Activated CD8-positive, alpha-beta memory T cell treated with anti-CD3 and anti-CD28 coated beads, Interleukin-2, amount 10 ng/mL, durations not matched to agents 7 days and 5 days (primary cell): ENCODE data around the gene CEBPB. TPM values are rescaled to one million over a fixed set of nuclear protein-coding genes. Genes with fewer than 3 reads are reported as not detected.

ENCODE experiments used
- ATAC-seq: fragments of 150-1000 bp; cut with Tn5 transposase; one replicate; pipeline ENCODE4 v1.10.0; 2021; ENCODE audit warnings: moderate library complexity
- CTCF ChIA-PET: fragments of 350-600 bp; sonication (Branson Sonifier 250); formaldehyde crosslinking; loops from one replicate; lab custom pipeline; 2021; ENCODE audit warnings: antibody characterized with exemption; lab: Charles Lee
- DNase-seq: peaks from one replicate; pipeline ENCODE4 v3.0.0-alpha.2; 2020
- H3K27ac Mint-ChIP-seq: one replicate; pipeline ENCODE4 v1.8.0; 2021; ENCODE audit warnings: mild to moderate bottlenecking, mixed read lengths
- H3K27me3 Mint-ChIP-seq: one replicate; pipeline ENCODE4 v1.8.0; 2021; ENCODE audit warnings: mixed read lengths
- H3K36me3 Mint-ChIP-seq: one replicate; pipeline ENCODE4 v1.8.0; 2021; ENCODE audit warnings: mild to moderate bottlenecking, mixed read lengths
- H3K4me1 Mint-ChIP-seq: one replicate; pipeline ENCODE4 v1.8.0; 2021; ENCODE audit warnings: mixed read lengths
- H3K4me3 Mint-ChIP-seq: one replicate; pipeline ENCODE4 v1.8.0; 2021; ENCODE audit warnings: mild to moderate bottlenecking, moderate library complexity, mixed read lengths
- H3K9me3 Mint-ChIP-seq: one replicate; pipeline ENCODE4 v1.8.0; 2022; ENCODE audit warnings: low read depth, mixed read lengths
- total RNA-seq, 2 experiments: library from RNA; stranded (reverse); gene quantifications; one replicate each; pipeline ENCODE4 v1.2.3, GENCODE V29; 2021

Gene CEBPB
- total RNA-seq, 2 experiments from 2014 or later, result 32.6 to 34.6 TPM

- H3K9me3 Mint-ChIP-seq, result peaks cover 2% of the 10 kb centered on the region
- H3K27ac Mint-ChIP-seq, result no peak overlapping the region
- H3K4me3 Mint-ChIP-seq, result no peak overlapping the region
- ATAC-seq (no peak), DNase-seq (no peak)
- H3K4me1 Mint-ChIP-seq, result peaks cover 9% of the 10 kb centered on the region
- CTCF ChIA-PET, result no interaction called here
- H3K27me3 Mint-ChIP-seq, result no peaks in the 10 kb centered on the region
- no peaks in the 10 kb centered on the region for H3K36me3 Mint-ChIP-seq
These were observed 31.8 kb downstream of the CEBPB start for GRCh38 chr20:50222309-50223038.

GRCh38 chr20:50223039-50224005 is 32.7 kb downstream of the CEBPB start:
- ATAC-seq (no peak), DNase-seq (no peak)
- peaks cover 12% of the 10 kb centered on the region for H3K4me1 Mint-ChIP-seq
- H3K9me3 Mint-ChIP-seq, result peaks cover 2% of the 10 kb centered on the region
- H3K36me3 Mint-ChIP-seq, result no peaks in the 10 kb centered on the region
- H3K4me3 Mint-ChIP-seq, result no peak overlapping the region
- no peaks in the 10 kb centered on the region for H3K27me3 Mint-ChIP-seq
- H3K27ac Mint-ChIP-seq, result no peak overlapping the region
- CTCF ChIA-PET, result no interaction called here

- no peaks in the 10 kb centered on the region for H3K36me3 Mint-ChIP-seq
- no peaks in the 10 kb centered on the region for H3K27me3 Mint-ChIP-seq
- peaks cover 12% of the 10 kb centered on the region for H3K4me1 Mint-ChIP-seq
- ATAC-seq (no peak), DNase-seq (no peak)
- CTCF ChIA-PET, result no interaction called here
- no peak overlapping the region for H3K27ac Mint-ChIP-seq
- H3K9me3 Mint-ChIP-seq, result peaks cover 2% of the 10 kb centered on the region
- H3K4me3 Mint-ChIP-seq, result no peak overlapping the region
These were observed 33.4 kb downstream of the CEBPB start for GRCh38 chr20:50224052-50224451.

GRCh38 chr20:50224531-50225255 is 34.1 kb downstream of the CEBPB start:
- CTCF ChIA-PET, result no interaction called here
- H3K36me3 Mint-ChIP-seq, result no peaks in the 10 kb centered on the region
- no peak for ATAC-seq
- H3K9me3 Mint-ChIP-seq, result peaks cover 2% of the 10 kb centered on the region
- DNase-seq, result no peak
- H3K4me3 Mint-ChIP-seq, result no peak overlapping the region
- peaks cover 12% of the 10 kb centered on the region for H3K4me1 Mint-ChIP-seq
- no peak overlapping the region for H3K27ac Mint-ChIP-seq
- H3K27me3 Mint-ChIP-seq, result no peaks in the 10 kb centered on the region

- no peaks in the 10 kb centered on the region for H3K36me3 Mint-ChIP-seq
- CTCF ChIA-PET, result interaction anchor here (1.4 kb wide), 1 partner anchor 11 kb away, joined by 4 read pairs; no protein-coding TSS in a partner anchor
- peaks cover 3% of the 10 kb centered on the region for H3K27me3 Mint-ChIP-seq
- H3K4me1 Mint-ChIP-seq, result peaks cover 12% of the 10 kb centered on the region
- no peak for ATAC-seq
- no peak overlapping the region for H3K4me3 Mint-ChIP-seq
- peak; percentile 43 for DNase-seq
- H3K27ac Mint-ChIP-seq, result no peak overlapping the region
- peaks cover 2% of the 10 kb centered on the region for H3K9me3 Mint-ChIP-seq
These were observed 35.7 kb downstream of the CEBPB start for GRCh38 chr20:50226093-50226974.

- Mint-ChIP-seq H3K27ac (no peak overlapping the region), H3K36me3 (no peaks in the 10 kb centered on the region), H3K9me3 (peaks cover 2% of the 10 kb centered on the region), H3K4me3 (no peak overlapping the region), H3K27me3 (peaks cover 4% of the 10 kb centered on the region), H3K4me1 (peaks cover 12% of the 10 kb centered on the region)
- ATAC-seq (no peak), DNase-seq (no peak)
- CTCF ChIA-PET, result interaction anchor here (0.7 to 1.4 kb wide), 2 partner anchors 10 to 38 kb away, joined by 4 read pairs; no protein-coding TSS in a partner anchor
These were observed 36.9 kb downstream of the CEBPB start for GRCh38 chr20:50227506-50227905.

GRCh38 chr20:50229156-50229607 is 38.6 kb downstream of the CEBPB start:
- Mint-ChIP-seq H3K9me3 (peaks cover 2% of the 10 kb centered on the region), H3K4me1 (peaks cover 12% of the 10 kb centered on the region), H3K36me3 (no peaks in the 10 kb centered on the region), H3K4me3 (no peak overlapping the region), H3K27me3 (peaks cover 4% of the 10 kb centered on the region), H3K27ac (no peak overlapping the region)
- no peak for ATAC-seq
- CTCF ChIA-PET, result no interaction called here
- no peak for DNase-seq

- CTCF ChIA-PET, result interaction anchor here (0.7 to 1.0 kb wide), 2 partner anchors 51 to 153 kb away, joined by 4 read pairs; no protein-coding TSS in a partner anchor
- Mint-ChIP-seq H3K9me3 (no peaks in the 10 kb centered on the region), H3K4me3 (no peak overlapping the region), H3K4me1 (peaks cover 14% of the 10 kb centered on the region), H3K27me3 (peaks cover 4% of the 10 kb centered on the region), H3K36me3 (no peaks in the 10 kb centered on the region), H3K27ac (no peak overlapping the region)
- ATAC-seq (no peak), DNase-seq (no peak)
These were observed 39.6 kb downstream of the CEBPB start for GRCh38 chr20:50230184-50230583.

GRCh38 chr20:50230871-50231560 is 40.4 kb downstream of the CEBPB start:
- H3K36me3 Mint-ChIP-seq, result no peaks in the 10 kb centered on the region
- no peak for ATAC-seq
- peaks cover 4% of the 10 kb centered on the region for H3K27me3 Mint-ChIP-seq
- no peak overlapping the region for H3K4me3 Mint-ChIP-seq
- H3K27ac Mint-ChIP-seq, result no peak overlapping the region
- H3K9me3 Mint-ChIP-seq, result no peaks in the 10 kb centered on the region
- no peak for DNase-seq
- CTCF ChIA-PET, result interaction anchor here (1.0 kb wide), 1 partner anchor 52 kb away, joined by 4 read pairs; no protein-coding TSS in a partner anchor
- H3K4me1 Mint-ChIP-seq, result peaks cover 21% of the 10 kb centered on the region

GRCh38 chr20:50231854-50232253 is 41.2 kb downstream of the CEBPB start:
- Mint-ChIP-seq H3K9me3 (no peaks in the 10 kb centered on the region), H3K4me3 (no peak overlapping the region), H3K27me3 (peaks cover 4% of the 10 kb centered on the region), H3K27ac (no peak overlapping the region), H3K4me1 (peaks cover 18% of the 10 kb centered on the region), H3K36me3 (no peaks in the 10 kb centered on the region)
- DNase-seq (no peak), ATAC-seq (no peak)
- CTCF ChIA-PET, result no interaction called here

- H3K9me3 Mint-ChIP-seq, result no peaks in the 10 kb centered on the region
- CTCF ChIA-PET, result no interaction called here
- H3K4me3 Mint-ChIP-seq, result no peak overlapping the region
- DNase-seq (no peak), ATAC-seq (no peak)
- H3K36me3 Mint-ChIP-seq, result no peaks in the 10 kb centered on the region
- H3K27me3 Mint-ChIP-seq, result peaks cover 4% of the 10 kb centered on the region
- peaks cover 13% of the 10 kb centered on the region for H3K4me1 Mint-ChIP-seq
- no peak overlapping the region for H3K27ac Mint-ChIP-seq
These were observed 42.2 kb downstream of the CEBPB start for GRCh38 chr20:50232651-50233324.
